Astrocyte (in vitro differentiated cells and primary cell): Measurements from ENCODE around the gene APLP2.

Experiments
- CTCF ChIP-seq: IDR thresholded peaks from 2 replicates; pipeline ENCODE4 v1.5.1; 2011; ENCODE audit warnings: low read depth, mild to moderate bottlenecking, inconsistent platforms, low read length, moderate library complexity; ENCODE audit not compliant: insufficient read depth
- EZH2 ChIP-seq: IDR thresholded peaks from 2 replicates; pipeline ENCODE4 v1.6.1; 2012; ENCODE audit warnings: mild to moderate bottlenecking, low read length, inconsistent platforms; ENCODE audit not compliant: insufficient read depth

- no peak for TF ChIP-seq CTCF
- TF ChIP-seq EZH2 = no peak
Observed at GRCh38 chr11:130144861-130145281, 75.2 kb downstream of the APLP2 start.
